ENCODE measurements around the gene NRAP.

The NRAP gene

GRCh38 chr10:113541549-113541927, 122.3 kb downstream of the NRAP start:
- no peak for TF ChIP-seq JUND (IDR thresholded peaks at IDR 0.05; ENCODE audit: low read depth)
- in situ Hi-C loops (cut with HindIII; ENCODE audit: low pct_unique_long_range_greater_than_20kb, low sequenced_read_pairs) = no loop called here
- no peak for DNase-seq (ENCODE audit: low read depth in 1 of 2, low spot score in 1 of 2)

- DNase-seq (ENCODE audit: low read depth in 1 of 2, low spot score in 1 of 2) = no peak
- TF ChIP-seq JUND (IDR thresholded peaks at IDR 0.05; ENCODE audit: low read depth) = no peak
- in situ Hi-C loops (cut with HindIII; ENCODE audit: low pct_unique_long_range_greater_than_20kb, low sequenced_read_pairs) = no loop called here
Measured at GRCh38 chr10:113540845-113541548, 122.8 kb downstream of the NRAP start.

DNA sequence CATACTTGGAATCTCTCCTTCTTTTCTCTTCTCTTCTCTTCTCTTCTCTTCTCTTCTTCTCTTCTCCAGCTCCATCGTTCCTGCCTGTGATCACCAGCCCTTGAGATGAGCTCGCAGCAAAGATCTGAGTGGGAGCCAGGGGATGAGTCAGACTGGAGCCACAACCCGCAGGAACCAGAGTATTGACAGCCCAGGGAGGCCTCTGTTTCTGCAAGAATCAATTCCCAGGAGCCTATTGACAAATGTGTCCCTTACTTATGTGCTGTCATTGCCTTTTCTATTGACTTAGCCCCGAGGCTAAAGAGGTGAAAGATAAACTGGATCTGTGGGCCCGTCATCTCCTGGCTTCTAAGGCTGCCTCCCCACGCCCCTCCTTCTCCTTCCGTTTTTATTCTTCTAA, 124.1 kb downstream of the NRAP start:
- in situ Hi-C loops (cut with HindIII; ENCODE audit: low pct_unique_long_range_greater_than_20kb, low sequenced_read_pairs) = no loop called here
- no peak for DNase-seq (ENCODE audit: low read depth in 1 of 2, low spot score in 1 of 2)
- TF ChIP-seq JUND (IDR thresholded peaks at IDR 0.05; ENCODE audit: low read depth) = no peak

Data from T47D (cell line).